ENCODE data around the gene EPS8L3. TPM values are rescaled to one million over a fixed set of nuclear protein-coding genes. Genes with fewer than 3 reads are reported as not detected.
A peak's percentile ranks its signal among the peaks of the same experiment; 100 is the strongest.

EPS8L3 gene
- total and polyA plus RNA-seq, 7 donors: 1.1 to 212 (median 81.7) TPM; not detected in 2

GRCh38 chr1:109773203-109773899, 9.6 kb upstream of the EPS8L3 start:
- TF ChIP-seq EP300 (IDR thresholded peaks at IDR 0.05) (no peak), POLR2A (IDR thresholded peaks at IDR 0.05) (no peak), POLR2AphosphoS5 (IDR thresholded peaks at IDR 0.05) (peak in 3 of 4 donors; percentile 43 to 52 (median 51)), CTCF (IDR thresholded peaks at IDR 0.05) (peak; percentile 80 to 96 (median 88))
- DNase-seq: peak; percentile 94
- Histone ChIP-seq H3K4me1 (peaks cover 0 to 18% (median 9%) of the 10 kb centered on the region in 4 donors), H3K4me3 (no peak overlapping the region), H3K36me3 (no peaks in the 10 kb centered on the region), H3K9me3 (no peaks in the 10 kb centered on the region), H3K27me3 (no peaks in the 10 kb centered on the region), H3K27ac (no peak overlapping the region)
- 49% methylated on average over 17 of the region's 17 CpGs for WGBS, 2 donors
- intact Hi-C loops (cut with DNase I): loop anchor here (2.0 to 5.0 kb wide), 2 partner anchors 131 to 227 kb away; no protein-coding TSS in a partner anchor

- intact Hi-C loops (cut with DNase I): loop anchor here (2.0 to 5.0 kb wide), 2 partner anchors 130 to 226 kb away; no protein-coding TSS in a partner anchor
- Histone ChIP-seq H3K27ac (no peak overlapping the region), H3K27me3 (no peaks in the 10 kb centered on the region), H3K36me3 (no peaks in the 10 kb centered on the region), H3K4me1 (peaks cover 0 to 18% (median 9%) of the 10 kb centered on the region in 4 donors), H3K9me3 (no peaks in the 10 kb centered on the region), H3K4me3 (no peak overlapping the region)
- TF ChIP-seq POLR2A (IDR thresholded peaks at IDR 0.05): no peak
- TF ChIP-seq CTCF (IDR thresholded peaks at IDR 0.05): no peak
- no peak for TF ChIP-seq POLR2AphosphoS5 (IDR thresholded peaks at IDR 0.05)
- TF ChIP-seq EP300 (IDR thresholded peaks at IDR 0.05): no peak
- peak; percentile 61 for DNase-seq
- 90 to 92% methylated on average over 6 of the region's 6 CpGs for WGBS, 2 donors
These were observed 9.0 kb upstream of the EPS8L3 start for GRCh38 chr1:109772658-109773202.

- Histone ChIP-seq H3K9me3 (no peaks in the 10 kb centered on the region), H3K36me3 (no peaks in the 10 kb centered on the region), H3K4me3 (no peak overlapping the region), H3K27ac (no peak overlapping the region), H3K27me3 (no peaks in the 10 kb centered on the region), H3K4me1 (peaks cover 0 to 14% (median 5%) of the 10 kb centered on the region in 4 donors)
- DNase-seq: peak; percentile 48
- WGBS, 2 donors: 58 to 67% methylated on average over 10 of the region's 10 CpGs
- intact Hi-C loops (cut with DNase I): loop anchor here (2.0 to 5.0 kb wide), 2 partner anchors 130 to 225 kb away; no protein-coding TSS in a partner anchor
- TF ChIP-seq POLR2AphosphoS5 (IDR thresholded peaks at IDR 0.05) (no peak), CTCF (IDR thresholded peaks at IDR 0.05) (no peak), POLR2A (IDR thresholded peaks at IDR 0.05) (no peak), EP300 (IDR thresholded peaks at IDR 0.05) (no peak)
These were observed 8.3 kb upstream of the EPS8L3 start for GRCh38 chr1:109771712-109772657.

- Histone ChIP-seq H3K27me3 (no peaks in the 10 kb centered on the region), H3K9me3 (no peaks in the 10 kb centered on the region), H3K27ac (no peak overlapping the region), H3K36me3 (no peaks in the 10 kb centered on the region), H3K4me1 (peaks cover 0 to 12% (median 4%) of the 10 kb centered on the region in 4 donors), H3K4me3 (no peak overlapping the region)
- DNase-seq: peak; percentile 54
- intact Hi-C loops (cut with DNase I): loop anchor here (5.0 kb wide), 1 partner anchor 128 kb away; no protein-coding TSS in a partner anchor
- WGBS, 2 donors: 88 to 90% methylated on average over 11 of the region's 11 CpGs
- no peak for TF ChIP-seq POLR2AphosphoS5 (IDR thresholded peaks at IDR 0.05)
- TF ChIP-seq CTCF (IDR thresholded peaks at IDR 0.05): no peak
- TF ChIP-seq EP300 (IDR thresholded peaks at IDR 0.05): no peak
- no peak for TF ChIP-seq POLR2A (IDR thresholded peaks at IDR 0.05)
These were observed 6.8 kb upstream of the EPS8L3 start for GRCh38 chr1:109770331-109771095.

All from sigmoid colon (tissue), 7 donors.